Endothelial cell of umbilical vein (primary cell): ENCODE results near the gene LRRC74B. TPM values are rescaled to one million over a fixed set of nuclear protein-coding genes. Genes with fewer than 3 reads are reported as not detected.
"Not testable (repeated sequence)": the region's sequence is repeated elsewhere in the genome, so short reads cannot be mapped to it uniquely, and the experiment has no call there.

Experiments
- BruUV-seq: library from RNA; stranded (reverse); fragments of 400-500 nt; replicated peaks from 2 replicates; lab custom pipeline; 2021; lab: Mats Ljungman, UMichigan
- CTCF ChIA-PET: fragments of 300-600, 350-600 bp; sonication (Branson Sonifier 250); formaldehyde crosslinking; loops from one replicate; lab custom pipeline; 2021; ENCODE audit warnings: antibody characterized with exemption, inconsistent platforms; lab: Charles Lee
- POLR2A ChIA-PET: fragments of 300-600, 350-600 bp; sonication (Branson Sonifier 250); formaldehyde crosslinking; loops from one replicate; lab custom pipeline; 2021; ENCODE audit warnings: antibody characterized with exemption, inconsistent platforms; lab: Charles Lee
- DNase-seq: peaks from one replicate; pipeline ENCODE4 v3.0.0-alpha.2; 2011; ENCODE audit warnings: low read depth, low spot score
- FAIRE-seq: peaks from 2 replicates; lab custom pipeline; 2011; peaks lifted over from hg19 to GRCh38; lab: Jason Lieb, UNC
- H2AFZ ChIP-seq: 2 replicates; pipeline ENCODE4 v1.6.0; 2012; ENCODE audit warnings: low read depth, low read length, control low read depth, inconsistent platforms
- H3K27ac ChIP-seq: 2 replicates; pipeline ENCODE4 v1.5.1; 2011; ENCODE audit warnings: low read depth, mild to moderate bottlenecking, control low read depth, low read length, moderate library complexity; ENCODE audit not compliant: insufficient read depth
- H3K27me3 ChIP-seq, 2 experiments: 2 replicates each; pipeline versions ENCODE4 v1.6.0 to v1.6.1; 2011; ENCODE audit warnings: low read length in 2 of 2, mixed read lengths in 1 of 2; ENCODE audit not compliant: control insufficient read depth in 2 of 2, insufficient read depth in 2 of 2
- H3K36me3 ChIP-seq, 2 experiments: 2 replicates in 1 of 2; 3 replicates in 1 of 2; pipeline ENCODE4 v1.5.1; 2011; ENCODE audit warnings: low read length in 2 of 2, mild to moderate bottlenecking in 1 of 2, moderate library complexity in 1 of 2; ENCODE audit not compliant: control insufficient read depth in 2 of 2, insufficient read depth in 2 of 2; ENCODE audit errors: extremely low read depth in 1 of 2
- H3K4me1 ChIP-seq: 3 replicates; pipeline ENCODE4 v1.5.1; 2011; ENCODE audit warnings: mild to moderate bottlenecking, low read length; ENCODE audit not compliant: control insufficient read depth, insufficient read depth; ENCODE audit errors: extremely low read depth
- H3K4me2 ChIP-seq: 2 replicates; pipeline ENCODE4 v1.6.1; 2011; ENCODE audit warnings: low read length, control low read depth, mixed read lengths; ENCODE audit not compliant: insufficient read depth
- H3K4me3 ChIP-seq, 3 experiments: fragments of 200-600 bp in 1 of 3; sonication (generic), shearing (Covaris generic) in 1 of 3; replicated peaks in 1 of 3; 2 replicates each; pipeline ENCODE4 v1.5.1; 2011 to 2016; ENCODE audit warnings: control low read depth in 3 of 3, low read length in 3 of 3, mild to moderate bottlenecking in 2 of 3, inconsistent platforms in 1 of 3, low read depth in 1 of 3, moderate library complexity in 1 of 3; ENCODE audit not compliant: insufficient read depth in 1 of 3
- H3K79me2 ChIP-seq: 2 replicates; pipeline ENCODE4 v1.6.0; 2012; ENCODE audit warnings: low read length, inconsistent platforms; ENCODE audit not compliant: control insufficient read depth, insufficient read depth
- H3K9ac ChIP-seq: replicated peaks from 2 replicates; pipeline ENCODE3; 2011; ENCODE audit warnings: low read length, control low read depth; ENCODE audit not compliant: insufficient read depth; ENCODE audit errors: extremely low read depth
- H3K9me1 ChIP-seq: replicated peaks from 3 replicates; pipeline ENCODE4 v1.6.0; 2011; ENCODE audit warnings: mild to moderate bottlenecking, low read length; ENCODE audit not compliant: control insufficient read depth, insufficient read depth; ENCODE audit errors: extremely low read depth
- H3K9me3 ChIP-seq: replicated peaks from 2 replicates; pipeline ENCODE4 v1.5.1; 2012; ENCODE audit warnings: low read length, inconsistent platforms; ENCODE audit not compliant: control insufficient read depth, insufficient read depth
- H4K20me1 ChIP-seq: replicated peaks from 2 replicates; pipeline ENCODE3; 2011; ENCODE audit warnings: mild to moderate bottlenecking, low read length; ENCODE audit not compliant: control insufficient read depth, insufficient read depth; ENCODE audit errors: extremely low read depth
- EZH2 ChIP-seq: IDR thresholded peaks from 2 replicates; pipeline ENCODE4 v1.6.1; 2012; ENCODE audit warnings: borderline replicate concordance, low read depth, mild to moderate bottlenecking, moderate library complexity, low read length, inconsistent platforms; ENCODE audit not compliant: severe bottlenecking
- FOS ChIP-seq: IDR thresholded peaks from 2 replicates; pipeline ENCODE4 v1.6.1; 2011; ENCODE audit warnings: mild to moderate bottlenecking, low read length, moderate library complexity, borderline replicate concordance; ENCODE audit not compliant: insufficient read depth
- GATA2 ChIP-seq: IDR thresholded peaks from 2 replicates; pipeline ENCODE4 v1.7.0; 2011; ENCODE audit warnings: low read depth, mild to moderate bottlenecking, moderate library complexity, mixed read lengths, low read length; ENCODE audit not compliant: insufficient read length, insufficient read depth
- JUN ChIP-seq: IDR thresholded peaks from 2 replicates; pipeline ENCODE4 v1.6.1; 2011; ENCODE audit warnings: borderline replicate concordance, low read depth; ENCODE audit not compliant: insufficient read length, insufficient read depth
- MAX ChIP-seq: IDR thresholded peaks from 2 replicates; pipeline ENCODE4 v1.6.1; 2011; ENCODE audit not compliant: insufficient read depth, insufficient read length
- MYC ChIP-seq: IDR thresholded peaks from one replicate; pipeline ENCODE4 v1.6.1; 2011; ENCODE audit warnings: mild to moderate bottlenecking, low read depth, low read length
- POLR2A ChIP-seq: IDR thresholded peaks from 2 replicates; pipeline ENCODE4 v1.6.1; 2012; ENCODE audit warnings: low read depth, mild to moderate bottlenecking, control low read depth, low read length
- POLR2AphosphoS5 ChIP-seq: IDR thresholded peaks from 2 replicates; pipeline ENCODE4 v1.6.1; 2012; ENCODE audit warnings: low read depth, mild to moderate bottlenecking, control low read depth, low read length, moderate library complexity; ENCODE audit not compliant: insufficient read depth
- dilution Hi-C: fragments of 300-500 bp; cut with MboI; formaldehyde crosslinking; loops from one replicate; pipeline ENCODE4 v1.15.0; 2019; ENCODE audit warnings: low sequenced_read_pairs; ENCODE audit not compliant: extremely low pct_ligation_motif_present
- intact Hi-C: fragments of 100-400 bp; cut with micrococcal nuclease; formaldehyde crosslinking; loops from one replicate; pipeline ENCODE4 v1.10.0; 2022
- polyA plus RNA-seq, 4 experiments: library from polyadenylated mRNA; depleted of rRNA in 3 of 4; stranded (reverse) in 3 of 4; unstranded in 1 of 4; fragments of >200 nt; gene quantifications; 2 replicates each; pipeline versions ENCODE4 v1.2.1 to v1.2.3, GENCODE V29; 2011 to 2012; ENCODE audit warnings: missing spikeins in 1 of 4
- total RNA-seq: library from RNA; stranded (reverse); gene quantifications from 2 replicates; pipeline ENCODE4 v1.2.3, GENCODE V29; 2021
- TF ChIP-seq, protein P1 (sequence below), 2 donors: IDR thresholded peaks; 1 replicate in 1 of 2; 2 replicates in 1 of 2; pipeline ENCODE4 v1.5.1; 2011; ENCODE audit warnings: low read length in 2 of 2, mild to moderate bottlenecking in 2 of 2, moderate library complexity in 2 of 2, control low read depth in 1 of 2, inconsistent platforms in 1 of 2, low read depth in 1 of 2; ENCODE audit not compliant: insufficient read depth in 1 of 2; ENCODE audit errors: extremely low read depth in 1 of 2

The LRRC74B gene
- total and polyA plus RNA-seq, 2 donors (not counting 3 experiments of a cell fraction or from before 2014, with no cell fraction given), result not detected

DNA sequence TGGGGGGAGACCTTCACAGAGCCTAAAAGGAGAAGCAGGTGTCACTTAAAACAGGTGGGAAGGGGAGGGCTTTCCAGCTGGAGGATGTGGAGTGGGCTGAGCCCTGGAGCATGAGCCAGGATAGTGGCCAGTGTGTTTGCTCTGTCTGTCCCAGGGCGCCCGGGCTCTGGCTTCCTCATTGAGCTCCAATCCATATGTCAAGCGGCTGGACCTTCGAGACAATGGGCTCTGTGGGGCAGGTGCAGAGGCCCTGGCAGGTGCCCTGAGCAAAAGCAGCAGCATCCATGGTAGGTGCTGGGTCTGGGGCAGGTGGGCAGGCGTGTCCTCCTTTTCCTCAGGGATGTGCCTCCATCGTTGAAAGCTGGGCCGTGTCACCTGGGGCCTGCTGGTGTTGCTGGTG lies 2.0 kb downstream of the LRRC74B start:
- Histone ChIP-seq H3K79me2 (no peaks in the 10 kb centered on the region), H3K36me3 (no peaks in the 10 kb centered on the region), H3K27ac (no peak overlapping the region), H2AFZ (no peak overlapping the region), H4K20me1 (no peaks in the 10 kb centered on the region), H3K4me3 (no peak overlapping the region), H3K9ac (no peak overlapping the region), H3K9me1 (no peaks in the 10 kb centered on the region), H3K27me3 (no peaks in the 10 kb centered on the region), H3K4me2 (no peak overlapping the region), H3K4me1 (peaks cover 5% of the 10 kb centered on the region), H3K9me3 (no peaks in the 10 kb centered on the region)
- no peak for DNase-seq
- ChIA-PET CTCF (interaction anchor here (0.6 kb wide), 1 partner anchor 27 kb away, joined by 3 read pairs; no protein-coding TSS in a partner anchor), POLR2A (no interaction called here)
- no TSS peak for BruUV-seq
- TF ChIP-seq GATA2, result no peak
- TF ChIP-seq JUN, result no peak
- TF ChIP-seq POLR2AphosphoS5, result no peak
- no peak for TF ChIP-seq EZH2
- TF ChIP-seq, protein P1, sequence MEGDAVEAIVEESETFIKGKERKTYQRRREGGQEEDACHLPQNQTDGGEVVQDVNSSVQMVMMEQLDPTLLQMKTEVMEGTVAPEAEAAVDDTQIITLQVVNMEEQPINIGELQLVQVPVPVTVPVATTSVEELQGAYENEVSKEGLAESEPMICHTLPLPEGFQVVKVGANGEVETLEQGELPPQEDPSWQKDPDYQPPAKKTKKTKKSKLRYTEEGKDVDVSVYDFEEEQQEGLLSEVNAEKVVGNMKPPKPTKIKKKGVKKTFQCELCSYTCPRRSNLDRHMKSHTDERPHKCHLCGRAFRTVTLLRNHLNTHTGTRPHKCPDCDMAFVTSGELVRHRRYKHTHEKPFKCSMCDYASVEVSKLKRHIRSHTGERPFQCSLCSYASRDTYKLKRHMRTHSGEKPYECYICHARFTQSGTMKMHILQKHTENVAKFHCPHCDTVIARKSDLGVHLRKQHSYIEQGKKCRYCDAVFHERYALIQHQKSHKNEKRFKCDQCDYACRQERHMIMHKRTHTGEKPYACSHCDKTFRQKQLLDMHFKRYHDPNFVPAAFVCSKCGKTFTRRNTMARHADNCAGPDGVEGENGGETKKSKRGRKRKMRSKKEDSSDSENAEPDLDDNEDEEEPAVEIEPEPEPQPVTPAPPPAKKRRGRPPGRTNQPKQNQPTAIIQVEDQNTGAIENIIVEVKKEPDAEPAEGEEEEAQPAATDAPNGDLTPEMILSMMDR (IDR thresholded peaks at IDR 0.05; ENCODE audit: extremely low read depth in 1 of 2, insufficient read depth in 1 of 2, low read depth in 1 of 2, low read length in 2 of 2), result no peak
- no peak for TF ChIP-seq POLR2A
- TF ChIP-seq MYC, result no peak
- no peak for TF ChIP-seq MAX
- TF ChIP-seq FOS, result no peak
- intact Hi-C loops, result no loop called here
- no peak for FAIRE-seq
- dilution Hi-C loops, result no loop called here

DNA sequence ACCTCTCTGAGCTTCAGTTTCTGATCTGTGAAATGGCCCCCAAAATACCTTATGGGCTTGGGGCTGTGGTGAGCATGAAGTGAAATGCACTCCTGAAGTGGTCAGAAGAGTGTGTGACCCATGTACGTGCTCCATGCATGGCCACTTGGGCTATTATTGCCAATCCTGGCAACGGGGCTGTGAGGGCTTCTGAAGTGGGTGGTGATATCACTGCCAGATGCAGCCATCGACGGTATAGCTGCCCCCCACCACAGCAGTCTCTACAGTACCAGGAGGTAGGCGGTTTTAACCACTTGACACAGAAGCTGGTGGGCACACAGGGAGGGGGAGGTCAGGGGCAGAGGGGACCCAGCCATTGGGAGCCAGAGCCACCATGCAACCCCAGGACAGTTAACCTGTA lies 2.7 kb downstream of the LRRC74B start:
- POLR2A ChIA-PET, CTCF ChIA-PET, H3K9ac ChIP-seq, H3K4me1 ChIP-seq, H2AFZ ChIP-seq, H3K9me1 ChIP-seq, BruUV-seq, H3K4me3 ChIP-seq, H3K79me2 ChIP-seq, FAIRE-seq, H3K27ac ChIP-seq, DNase-seq, H4K20me1 ChIP-seq, H3K9me3 ChIP-seq, H3K4me2 ChIP-seq, intact Hi-C loops, dilution Hi-C loops, H3K27me3 ChIP-seq, H3K36me3 ChIP-seq: not testable (repeated sequence)

DNA sequence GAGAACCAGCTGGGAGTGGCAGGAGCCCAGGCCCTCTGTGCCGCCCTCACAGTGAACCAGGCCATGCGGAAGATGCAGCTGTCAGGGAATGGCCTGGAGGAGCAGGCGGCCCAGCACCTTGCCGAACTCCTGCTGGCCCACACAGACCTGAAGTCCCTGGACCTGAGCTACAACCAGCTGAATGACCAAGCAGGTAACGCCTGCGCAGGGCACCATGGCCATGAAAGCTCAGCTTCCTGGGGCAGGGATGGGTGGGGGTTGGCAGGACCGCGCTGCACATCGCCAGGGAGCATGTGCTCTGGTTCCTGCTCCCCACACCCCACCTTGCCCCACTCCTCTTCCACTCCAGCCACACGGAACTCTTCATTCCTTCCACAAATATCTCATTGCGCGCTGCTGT lies 3.2 kb downstream of the LRRC74B start:
- FAIRE-seq, BruUV-seq, intact Hi-C loops: not testable (repeated sequence)

More for the DNA sequence above, 3.2 kb downstream of the LRRC74B start:
- H3K27me3 ChIP-seq, DNase-seq, H4K20me1 ChIP-seq, dilution Hi-C loops, H3K4me2 ChIP-seq, H3K9ac ChIP-seq, H3K4me1 ChIP-seq, H3K27ac ChIP-seq, CTCF ChIA-PET, H3K4me3 ChIP-seq, POLR2A ChIA-PET, H3K9me3 ChIP-seq, H3K9me1 ChIP-seq, H2AFZ ChIP-seq, H3K36me3 ChIP-seq, H3K79me2 ChIP-seq: not testable (repeated sequence)
